HG03571 (cell line): Measurements from ENCODE around the gene ARL6IP5.
A peak's percentile ranks its signal among the peaks of the same experiment; 100 is the strongest.

Source experiments
- ATAC-seq: cut with Tn5 transposase; IDR thresholded peaks from one replicate; pipeline ENCODE4 v1.9.1; 2021; ENCODE audit not compliant: unreplicated experiment

The ARL6IP5 gene

DNA sequence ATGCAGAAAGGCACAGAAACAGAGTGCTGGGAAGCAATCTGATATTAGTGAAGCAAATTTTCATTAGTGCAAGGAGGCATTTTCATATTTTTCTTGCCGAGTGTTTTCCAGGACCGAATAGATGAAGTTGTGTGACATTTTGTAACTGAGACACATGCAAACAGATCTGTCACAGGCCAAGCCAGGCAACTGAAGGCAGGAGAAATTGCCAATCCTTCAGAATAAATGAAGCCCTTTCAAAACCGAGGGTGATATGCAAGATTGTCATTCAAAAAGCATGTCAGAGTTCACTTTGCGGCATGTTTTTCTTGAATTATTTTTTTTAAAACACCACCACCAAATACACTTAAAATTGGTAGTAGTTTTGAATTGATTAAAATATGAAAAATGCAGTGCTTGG is 31.4 kb downstream of the ARL6IP5 start:
- ATAC-seq, result no peak

DNA sequence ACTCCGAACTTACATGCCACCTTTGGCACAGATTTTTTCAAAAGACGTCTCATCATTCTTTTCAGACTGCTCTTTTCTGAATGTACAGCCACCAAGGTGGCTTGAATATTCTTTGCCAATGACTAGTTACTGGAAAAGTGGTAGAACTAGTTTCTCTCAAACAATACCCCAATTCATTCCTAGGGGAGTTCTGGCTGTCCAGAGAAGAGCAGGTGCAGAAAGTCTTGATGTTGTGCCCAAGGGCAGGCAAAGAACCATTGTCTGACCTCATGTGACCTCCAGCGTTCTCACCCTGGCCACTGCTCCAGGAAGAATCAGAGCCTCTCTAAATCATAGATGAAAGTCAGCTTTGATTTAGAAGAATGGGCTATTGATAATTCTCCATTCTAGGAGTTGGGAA is 32.2 kb downstream of the ARL6IP5 start:
- no peak for ATAC-seq

DNA sequence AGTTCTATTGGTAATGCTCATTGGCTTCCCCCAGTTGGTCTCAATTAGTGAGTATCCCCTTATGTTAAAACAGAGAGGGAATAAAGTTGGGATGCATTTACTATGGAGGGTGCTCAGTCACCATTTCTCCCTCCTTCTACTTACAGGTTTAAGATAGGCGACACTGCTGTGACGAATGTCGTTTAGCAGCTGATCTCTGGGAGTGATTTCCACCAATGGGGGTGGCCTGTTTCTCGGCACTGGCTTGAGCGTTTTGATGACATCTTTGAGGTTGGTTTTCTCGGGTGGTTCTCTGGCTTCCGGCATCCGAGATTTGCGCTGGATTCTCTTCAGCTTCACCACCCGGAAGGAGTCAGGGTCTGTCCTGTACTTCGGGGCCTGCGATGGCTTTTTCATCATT is 33.8 kb downstream of the ARL6IP5 start:
- no peak for ATAC-seq

- ATAC-seq, result no peak
Measured at GRCh38 chr3:69119138-69119537, 34.4 kb downstream of the ARL6IP5 start.

DNA sequence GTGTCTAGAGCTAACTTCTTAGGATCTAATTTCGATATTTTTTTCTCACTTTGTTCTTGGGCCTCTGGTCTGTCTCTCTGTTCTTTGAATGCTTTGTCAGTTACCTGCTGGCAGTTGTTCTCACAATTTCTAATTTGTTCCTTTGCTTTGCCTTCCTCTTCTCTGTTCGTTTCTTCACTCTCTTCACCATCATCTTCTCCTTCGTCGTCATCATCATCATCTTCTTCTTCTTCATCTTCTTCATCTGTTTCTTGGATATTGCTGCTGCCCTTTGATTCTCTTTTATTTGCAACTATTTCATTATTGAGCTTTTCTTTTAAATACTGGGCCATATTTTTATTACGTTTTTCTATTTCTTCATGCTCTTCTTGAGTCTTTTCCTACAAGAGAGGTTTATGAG is 34.9 kb downstream of the ARL6IP5 start:
- ATAC-seq, result no peak

- peak; percentile 72 for ATAC-seq
Measured at GRCh38 chr3:69120879-69121464, 36.2 kb downstream of the ARL6IP5 start.

- no peak for ATAC-seq
Measured at GRCh38 chr3:69121513-69121912, 36.8 kb downstream of the ARL6IP5 start.

DNA sequence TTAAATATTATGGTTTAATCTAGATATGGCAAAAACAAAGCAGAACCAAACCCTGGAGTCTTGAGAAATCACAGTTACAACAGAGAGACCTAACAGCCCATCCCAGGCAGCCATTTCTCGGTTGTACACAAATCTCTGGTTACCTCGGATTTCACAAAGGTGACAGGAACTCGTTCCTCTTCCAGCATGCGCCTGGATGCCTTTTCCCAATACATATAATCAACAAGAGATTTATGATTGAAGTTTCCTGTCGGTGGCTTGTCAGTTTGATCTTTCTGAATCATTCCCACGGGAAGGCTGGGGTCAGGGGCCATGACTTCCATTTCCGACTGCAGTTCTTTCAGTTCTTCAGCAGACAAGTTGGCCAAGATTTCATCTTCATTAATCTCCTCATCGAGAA is 37.2 kb downstream of the ARL6IP5 start:
- no peak for ATAC-seq

DNA sequence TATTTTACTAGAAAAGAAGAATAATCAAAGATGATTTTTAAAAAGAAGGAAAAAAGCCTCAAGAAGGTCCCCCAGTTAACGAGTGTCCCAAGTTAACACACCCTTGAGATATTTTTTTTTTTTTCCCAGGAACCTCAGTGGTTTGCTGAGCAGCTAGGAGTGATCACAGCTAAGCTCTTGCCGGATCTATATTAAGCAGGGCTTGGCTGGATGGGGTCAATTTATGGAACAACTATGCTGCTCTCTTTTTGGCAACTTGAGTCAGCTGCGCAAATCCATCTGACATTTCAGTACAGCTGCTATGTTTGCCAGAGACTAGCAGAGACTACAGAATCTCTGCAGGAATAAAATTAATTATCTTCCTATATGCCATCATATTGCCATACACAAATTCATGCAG is 37.7 kb downstream of the ARL6IP5 start, which contains the start of gene LMOD3:
LMOD3 (minus strand) TSS at position 193 of the 400 bp plus-strand sequence. CDS start 209 bp downstream, outside the sequence.
- no peak for ATAC-seq

- no peak for ATAC-seq
Measured at GRCh38 chr3:69126216-69126615, 41.5 kb downstream of the ARL6IP5 start.

GRCh38 chr3:69126999-69127398 is 42.3 kb downstream of the ARL6IP5 start:
- ATAC-seq, result no peak

- no peak for ATAC-seq
Measured at GRCh38 chr3:69128509-69128908, 43.8 kb downstream of the ARL6IP5 start.

- ATAC-seq, result no peak
Measured at GRCh38 chr3:69129531-69129930, 44.8 kb downstream of the ARL6IP5 start.

DNA sequence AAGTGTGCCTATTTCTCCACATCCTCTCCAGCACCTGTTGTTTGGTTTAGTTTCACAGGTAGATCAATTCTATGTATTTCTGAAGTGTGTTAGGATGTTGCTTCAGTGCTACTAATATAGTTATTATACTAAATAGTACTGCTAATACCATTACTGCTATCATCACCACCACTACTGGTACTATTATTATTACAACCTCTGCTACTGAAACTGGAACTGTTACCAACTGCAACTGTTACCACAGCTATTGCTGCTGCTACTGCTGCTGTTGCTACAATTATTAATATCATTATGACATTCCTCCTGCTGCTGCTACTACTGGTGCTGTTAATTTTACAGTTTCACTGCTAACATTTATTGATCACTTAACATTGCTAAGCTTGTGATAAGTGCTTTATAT is 46.0 kb downstream of the ARL6IP5 start:
- peak; percentile 61 for ATAC-seq

DNA sequence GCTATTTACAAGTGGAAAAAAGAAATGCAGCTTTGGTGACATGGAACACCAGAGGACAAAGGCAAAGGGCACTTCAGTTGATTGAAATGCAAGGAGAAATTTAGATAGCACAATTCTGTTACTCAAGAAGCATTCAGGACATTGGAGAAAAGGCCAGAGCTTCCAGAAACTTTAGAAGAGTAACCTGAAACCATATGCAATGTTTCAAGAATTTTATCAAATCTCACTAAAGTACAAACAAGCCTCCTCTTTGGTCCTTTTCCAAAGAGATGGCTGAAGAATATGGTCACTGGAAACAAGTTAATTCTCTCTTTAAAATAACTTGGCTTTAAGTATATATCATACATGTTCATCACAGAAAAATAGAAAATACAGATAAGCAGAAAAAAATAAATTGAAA is 52.3 kb downstream of the ARL6IP5 start:
- no peak for ATAC-seq

- no peak for ATAC-seq
Measured at GRCh38 chr3:69137412-69137811, 52.7 kb downstream of the ARL6IP5 start.

DNA sequence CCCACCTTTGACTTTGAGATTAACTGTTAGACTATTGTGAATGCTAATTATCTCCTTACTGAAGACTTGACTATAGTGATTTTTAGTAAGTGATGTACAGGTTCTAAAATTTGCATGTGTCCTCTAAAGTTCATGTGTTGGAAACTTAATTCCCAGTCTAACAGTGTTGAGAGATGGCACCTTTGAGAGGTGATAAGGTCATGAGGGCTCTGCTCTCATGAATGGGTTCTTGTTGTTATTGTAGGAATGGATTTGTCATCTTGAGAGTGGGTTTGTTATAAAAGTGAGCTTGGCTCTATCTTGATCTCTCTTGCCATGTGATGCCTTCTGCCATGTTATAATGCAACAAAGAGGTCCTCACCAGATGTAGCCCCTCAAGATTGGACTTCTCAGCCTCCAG is 56.6 kb downstream of the ARL6IP5 start:
- no peak for ATAC-seq

GRCh38 chr3:69142090-69142489 is 57.4 kb downstream of the ARL6IP5 start:
- no peak for ATAC-seq

GRCh38 chr3:69142797-69143454 is 58.2 kb downstream of the ARL6IP5 start:
- ATAC-seq, result no peak

DNA sequence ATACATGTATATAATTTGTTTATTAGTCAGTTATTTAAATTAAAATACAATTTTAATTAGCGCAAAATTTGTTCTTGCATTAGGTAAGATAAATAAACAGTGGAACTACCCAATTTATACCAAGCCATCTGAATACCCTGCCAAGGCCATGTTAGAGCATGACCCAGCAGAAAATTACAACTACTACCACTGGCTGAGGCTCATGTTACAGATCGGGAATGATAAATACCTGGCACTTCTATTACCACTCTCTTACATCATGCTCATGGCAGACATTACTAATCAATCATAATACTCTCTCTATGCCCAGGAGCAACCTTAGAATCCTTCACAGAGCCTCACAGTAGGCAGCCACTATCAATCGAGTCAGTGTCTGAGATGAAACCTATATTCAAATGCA is 58.9 kb downstream of the ARL6IP5 start:
- no peak for ATAC-seq

- no peak for ATAC-seq
Measured at GRCh38 chr3:69144631-69145245, 60.0 kb downstream of the ARL6IP5 start.

GRCh38 chr3:69145688-69146087 is 61.0 kb downstream of the ARL6IP5 start:
- no peak for ATAC-seq
